Transverse colon (tissue), 4 donors: ENCODE measurements around the gene SRP14. TPM values are rescaled to one million over a fixed set of nuclear protein-coding genes. Genes with fewer than 3 reads are reported as not detected.
A peak's percentile ranks its signal among the peaks of the same experiment; 100 is the strongest.
"Not testable (repeated sequence)": the region's sequence is repeated elsewhere in the genome, so short reads cannot be mapped to it uniquely, and the experiment has no call there.

Source experiments
- DNase-seq: peaks from one replicate; pipeline ENCODE4 v3.0.0-alpha.2; 2019
- H3K27ac ChIP-seq, 4 donors: fragments of 200-600 bp; sonication (generic); 2 replicates each; pipeline ENCODE4 v1.5.1; 2016 to 2018; ENCODE audit warnings: inconsistent platforms in 4 of 4
- H3K27me3 ChIP-seq: fragments of 200-600 bp; sonication (generic); 2 replicates; pipeline ENCODE4 v1.5.1; 2017; ENCODE audit warnings: inconsistent platforms
- H3K36me3 ChIP-seq, 4 donors: fragments of 200-600 bp; sonication (generic); 2 replicates each; pipeline ENCODE4 v1.5.1; 2017 to 2019; ENCODE audit warnings: inconsistent platforms in 4 of 4
- H3K4me1 ChIP-seq, 4 donors: fragments of 200-600 bp; sonication (generic); 2 replicates each; pipeline ENCODE4 v1.5.1; 2017 to 2020; ENCODE audit warnings: inconsistent platforms in 4 of 4
- H3K4me3 ChIP-seq, 4 donors: fragments of 200-600 bp; sonication (generic); 1 replicate in 1 of 4; 2 replicates in 3 of 4; pipeline versions ENCODE4 v1.5.1 to v1.6.1; 2017 to 2019; ENCODE audit warnings: inconsistent platforms in 4 of 4
- H3K9me3 ChIP-seq, 2 donors: fragments of 200-600 bp; sonication (generic); 2 replicates each; pipeline ENCODE4 v1.5.1; 2017 to 2019; ENCODE audit warnings: inconsistent platforms in 2 of 2
- EP300 ChIP-seq: sonication (generic); formaldehyde crosslinking; IDR thresholded peaks from one replicate; pipeline ENCODE4 v1.6.1; 2017; ENCODE audit warnings: antibody characterized with exemption, low read depth
- POLR2A ChIP-seq: fragments of 450-650 bp; IDR thresholded peaks from one replicate; pipeline ENCODE4 v1.6.1; 2016; ENCODE audit warnings: antibody characterized with exemption, mild to moderate bottlenecking, moderate library complexity
- POLR2AphosphoS5 ChIP-seq, 3 donors: sonication (generic); formaldehyde crosslinking; IDR thresholded peaks; one replicate each; pipeline ENCODE4 v1.6.1; 2016; ENCODE audit warnings: antibody characterized with exemption in 3 of 3
- WGBS, 2 donors: methylation state at CpG; one replicate each; pipeline ENCODE4 v1.1.5; 2018; ENCODE audit warnings: low coverage in 1 of 2; 5-methylcytosine and 5-hydroxymethylcytosine counted together
- in situ Hi-C, 4 donors: fragments of 200-750 bp; cut with MboI; loops; one replicate each; pipeline versions ENCODE4 v1.15.0 to v1.15.1; 2017; ENCODE audit warnings: low sequenced_read_pairs in 3 of 4, low pct_ligation_motif_present in 1 of 4, low pct_unique_long_range_greater_than_20kb in 1 of 4
- intact Hi-C: fragments of 100-400 bp; cut with DNase I; formaldehyde crosslinking; loops from one replicate; pipeline ENCODE4 v1.15.1; 2023; ENCODE audit warnings: low total_unique reads
- total RNA-seq, 4 donors: library from RNA; depleted of rRNA; stranded (reverse); fragments of >200 nt; gene quantifications; one replicate each; pipeline ENCODE4 v1.1.0, GENCODE V29; 2016
- TF ChIP-seq, protein P1 (sequence below), 5 experiments: fragments of 200-600 bp in 3 of 5; fragments of 450-650 bp in 2 of 5; sonication (generic) in 3 of 5; IDR thresholded peaks; 1 replicate in 2 of 5; 2 replicates in 3 of 5; pipeline ENCODE4 v1.5.1; 2016 to 2017; ENCODE audit warnings: antibody characterized with exemption in 5 of 5, inconsistent platforms in 3 of 5, mild to moderate bottlenecking in 2 of 5, moderate library complexity in 1 of 5

Gene SRP14
- total RNA-seq, 4 donors from 2014 or later: 216 to 511 (median 283) TPM

DNA sequence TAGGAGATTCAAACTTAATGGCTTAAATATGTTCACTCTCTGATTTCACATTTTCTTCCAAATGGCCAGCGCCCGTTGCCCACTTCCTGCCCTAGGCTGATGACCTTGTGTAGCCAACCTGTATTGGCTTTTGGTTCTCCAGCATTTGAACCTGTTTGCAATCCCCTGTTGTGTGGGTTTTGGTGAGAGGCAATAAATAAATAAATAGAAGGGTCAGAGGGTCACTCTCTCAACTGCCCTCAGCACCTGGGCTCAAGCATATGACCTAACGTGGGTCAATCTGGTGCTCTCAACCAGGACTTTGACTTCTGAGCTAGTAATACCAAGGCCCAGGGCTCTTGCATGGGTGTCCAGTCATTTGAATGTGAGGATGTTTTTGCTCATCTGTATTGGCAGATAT is 1.8 kb upstream of the SRP14 start:
- in situ Hi-C loops (loop anchor here (10.0 to 25.0 kb wide), 4 partner anchors 64 to 234 kb away; partner anchors contain the start of gene BMF (in 1 of the 4)), intact Hi-C loops (no loop called here)
- no peak overlapping the region for H3K27ac ChIP-seq
- peaks cover 15 to 49% (median 29%) of the 10 kb centered on the region in 4 donors for H3K4me1 ChIP-seq
- 88 to 92% methylated on average over 3 of the region's 3 CpGs for WGBS, 2 donors
- TF ChIP-seq POLR2AphosphoS5 (IDR thresholded peaks at IDR 0.05): no peak
- TF ChIP-seq EP300: no peak
- no peak for TF ChIP-seq POLR2A
- TF ChIP-seq, protein P1, sequence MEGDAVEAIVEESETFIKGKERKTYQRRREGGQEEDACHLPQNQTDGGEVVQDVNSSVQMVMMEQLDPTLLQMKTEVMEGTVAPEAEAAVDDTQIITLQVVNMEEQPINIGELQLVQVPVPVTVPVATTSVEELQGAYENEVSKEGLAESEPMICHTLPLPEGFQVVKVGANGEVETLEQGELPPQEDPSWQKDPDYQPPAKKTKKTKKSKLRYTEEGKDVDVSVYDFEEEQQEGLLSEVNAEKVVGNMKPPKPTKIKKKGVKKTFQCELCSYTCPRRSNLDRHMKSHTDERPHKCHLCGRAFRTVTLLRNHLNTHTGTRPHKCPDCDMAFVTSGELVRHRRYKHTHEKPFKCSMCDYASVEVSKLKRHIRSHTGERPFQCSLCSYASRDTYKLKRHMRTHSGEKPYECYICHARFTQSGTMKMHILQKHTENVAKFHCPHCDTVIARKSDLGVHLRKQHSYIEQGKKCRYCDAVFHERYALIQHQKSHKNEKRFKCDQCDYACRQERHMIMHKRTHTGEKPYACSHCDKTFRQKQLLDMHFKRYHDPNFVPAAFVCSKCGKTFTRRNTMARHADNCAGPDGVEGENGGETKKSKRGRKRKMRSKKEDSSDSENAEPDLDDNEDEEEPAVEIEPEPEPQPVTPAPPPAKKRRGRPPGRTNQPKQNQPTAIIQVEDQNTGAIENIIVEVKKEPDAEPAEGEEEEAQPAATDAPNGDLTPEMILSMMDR (IDR thresholded peaks at IDR 0.05): no peak
- DNase-seq: no peak
- H3K36me3 ChIP-seq: peaks cover 0 to 16% (median 6%) of the 10 kb centered on the region in 4 donors
- no peaks in the 10 kb centered on the region for H3K27me3 ChIP-seq
- no peaks in the 10 kb centered on the region for H3K9me3 ChIP-seq
- no peak overlapping the region for H3K4me3 ChIP-seq

DNA sequence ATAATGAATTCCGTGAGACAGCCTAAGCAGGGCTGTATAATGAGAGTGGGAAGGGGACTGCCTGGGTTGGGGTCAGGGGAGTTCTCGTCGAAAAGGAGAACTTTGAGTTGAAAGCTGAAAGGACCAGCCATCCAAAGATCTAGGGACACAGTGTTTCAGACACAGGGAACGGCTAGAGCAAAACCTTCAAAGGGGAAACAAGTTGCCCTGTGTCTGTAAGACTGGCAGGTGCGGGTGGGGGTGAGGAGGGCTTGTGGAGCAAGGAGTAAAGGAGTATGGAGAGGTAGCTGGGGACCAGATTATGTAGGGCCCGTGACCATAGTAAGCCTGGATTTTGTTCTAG is 1.3 kb upstream of the SRP14 start:
- Histone ChIP-seq H3K27me3 (no peaks in the 10 kb centered on the region), H3K27ac (peak overlapping the region; percentile 39 to 96 (median 94)), H3K4me3 (no peak overlapping the region), H3K36me3 (peaks cover 0 to 21% (median 8%) of the 10 kb centered on the region in 4 donors), H3K9me3 (no peaks in the 10 kb centered on the region), H3K4me1 (peaks cover 10 to 44% (median 24%) of the 10 kb centered on the region in 4 donors)
- in situ Hi-C loops (loop anchor here (10.0 to 25.0 kb wide), 4 partner anchors 65 to 235 kb away; partner anchors contain the start of gene BMF (in 1 of the 4)), intact Hi-C loops (no loop called here)
- TF ChIP-seq POLR2A: no peak
- no peak for TF ChIP-seq POLR2AphosphoS5 (IDR thresholded peaks at IDR 0.05)
- TF ChIP-seq, protein P1 (IDR thresholded peaks at IDR 0.05): no peak
- no peak for TF ChIP-seq EP300
- WGBS, 2 donors: 72 to 74% methylated on average over 6 of the region's 6 CpGs
- DNase-seq: no peak

DNA sequence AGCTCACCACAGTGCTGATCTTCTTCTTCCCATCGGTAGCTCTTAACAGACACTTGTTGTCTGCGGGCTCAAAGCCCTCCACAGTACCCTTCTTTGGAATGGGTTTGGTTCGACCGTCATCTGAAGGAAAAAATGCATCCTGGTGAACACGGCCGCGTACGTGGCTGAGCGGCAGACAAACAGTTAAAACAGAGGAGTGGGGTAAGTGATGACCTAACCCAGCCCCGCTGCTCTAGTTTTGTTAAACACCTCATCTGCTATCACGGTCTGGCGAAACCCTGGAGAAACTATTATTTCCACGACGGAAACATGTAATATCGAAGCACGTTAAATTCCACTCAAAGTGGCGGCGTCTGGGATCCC is 725 bp downstream of the SRP14 start:
- intact Hi-C loops (no loop called here), in situ Hi-C loops (loop anchor here in 2 of 4 donors (25.0 kb wide), 2 partner anchors 174 to 224 kb away; no protein-coding TSS in a partner anchor)
- H3K4me1 ChIP-seq: peaks cover 4 to 34% (median 16%) of the 10 kb centered on the region in 4 donors
- H3K4me3 ChIP-seq: peak overlapping the region; percentile 67 to 87 (median 82)
- DNase-seq: no peak
- no peaks in the 10 kb centered on the region for H3K27me3 ChIP-seq
- H3K36me3 ChIP-seq: peaks cover 0 to 41% (median 18%) of the 10 kb centered on the region in 4 donors
- H3K9me3 ChIP-seq: no peaks in the 10 kb centered on the region
- WGBS, 2 donors: 1 to 2% methylated on average over 18 of the region's 18 CpGs
- no peak for TF ChIP-seq POLR2A
- no peak for TF ChIP-seq EP300
- TF ChIP-seq, protein P1 (IDR thresholded peaks at IDR 0.05): no peak
- no peak for TF ChIP-seq POLR2AphosphoS5 (IDR thresholded peaks at IDR 0.05)
- peak overlapping the region; percentile 93 to 96 (median 96) for H3K27ac ChIP-seq

DNA sequence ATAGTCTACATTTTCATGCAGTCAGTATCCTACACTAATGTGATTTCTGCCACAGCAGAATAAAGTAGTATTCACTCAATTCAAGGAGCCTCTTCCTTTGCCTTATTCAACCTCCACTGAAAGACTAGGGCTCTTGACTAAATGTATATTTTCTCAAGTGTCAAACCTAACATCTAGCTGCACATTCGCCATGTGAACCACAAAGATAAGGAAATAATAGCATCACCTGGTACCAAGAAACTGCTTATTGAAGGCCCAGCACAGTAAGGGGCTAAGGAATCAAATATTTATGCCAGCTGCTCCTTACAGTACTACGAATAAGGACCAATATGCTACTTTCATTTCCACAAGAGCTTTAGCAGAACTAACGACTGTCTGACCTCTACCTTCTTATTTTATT is 1.3 kb downstream of the SRP14 start:
- peak overlapping the region; percentile 67 to 87 (median 82) for H3K4me3 ChIP-seq
- peaks cover 4 to 34% (median 16%) of the 10 kb centered on the region in 4 donors for H3K4me1 ChIP-seq
- DNase-seq: no peak
- no peak for TF ChIP-seq POLR2A
- no peaks in the 10 kb centered on the region for H3K27me3 ChIP-seq
- in situ Hi-C loops (loop anchor here in 2 of 4 donors (25.0 kb wide), 2 partner anchors 175 to 225 kb away; no protein-coding TSS in a partner anchor), intact Hi-C loops (no loop called here)
- WGBS, 2 donors: 20 to 28% methylated on average over 1 to 3 of the region's 3 CpGs
- peak overlapping the region; percentile 93 to 96 (median 96) for H3K27ac ChIP-seq
- no peaks in the 10 kb centered on the region for H3K9me3 ChIP-seq
- peaks cover 0 to 46% (median 20%) of the 10 kb centered on the region in 4 donors for H3K36me3 ChIP-seq

DNA sequence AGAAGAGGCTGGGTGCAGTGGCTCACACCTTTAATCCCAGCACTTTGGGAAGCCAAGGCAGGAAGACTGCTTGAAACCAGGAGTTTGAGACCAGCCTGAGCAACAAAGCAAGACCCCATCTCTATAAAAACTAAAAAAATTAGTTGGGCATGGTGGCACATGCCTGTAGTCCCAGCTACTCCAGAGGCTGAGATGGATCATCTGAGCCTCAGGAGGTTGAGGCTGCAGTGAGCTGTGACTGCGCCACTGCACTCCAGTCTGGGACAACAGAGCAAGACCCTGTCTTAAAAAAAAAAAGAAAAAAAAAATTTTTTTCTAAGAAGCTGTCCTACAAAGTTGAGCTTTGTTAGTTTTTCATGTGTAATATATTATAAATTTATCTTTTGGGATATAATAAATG is 3.8 kb downstream of the SRP14 start:
- DNase-seq, intact Hi-C loops, H3K4me3 ChIP-seq, H3K27me3 ChIP-seq, H3K9me3 ChIP-seq, H3K27ac ChIP-seq: not testable (repeated sequence)
- peaks cover 0 to 71% (median 25%) of the 10 kb centered on the region in 4 donors for H3K36me3 ChIP-seq
- peaks cover 4 to 29% (median 14%) of the 10 kb centered on the region in 4 donors for H3K4me1 ChIP-seq
- 91% methylated on average over 1 of the region's 1 CpG; no CpG with 5 or more reads in 1 of the 2 donors for WGBS, 2 donors
- in situ Hi-C loops: loop anchor here in 2 of 4 donors (25.0 kb wide), 2 partner anchors 177 to 227 kb away; no protein-coding TSS in a partner anchor
